GM23338 (cell line): ENCODE data around the gene FAM236D. TPM values are rescaled to one million over a fixed set of nuclear protein-coding genes. Genes with fewer than 3 reads are reported as not detected.
A peak's percentile ranks its signal among the peaks of the same experiment; 100 is the strongest.
"Not testable (repeated sequence)": the region's sequence is repeated elsewhere in the genome, so short reads cannot be mapped to it uniquely, and the experiment has no call there.

Source experiments
- ATAC-seq: fragments of 200-7000 bp; cut with Tn5 transposase; 3 replicates; pipeline ENCODE4 v1.9.1; 2020
- DNase-seq: peaks from one replicate; pipeline ENCODE4 v3.0.0-alpha.2; 2015; ENCODE audit warnings: low spot score
- H2AFZ ChIP-seq: fragments of 200-600 bp; sonication (generic); 2 replicates; pipeline ENCODE4 v1.8.0; 2016; ENCODE audit warnings: antibody characterized with exemption, mild to moderate bottlenecking, moderate library complexity
- H3F3A ChIP-seq: fragments of 200-600 bp; sonication (generic); replicated peaks from 2 replicates; pipeline ENCODE4 v1.8.0; 2017; ENCODE audit warnings: antibody characterized with exemption, mixed run types, low read depth
- H3K27ac ChIP-seq: fragments of 200-600 bp; sonication (generic); 2 replicates; pipeline ENCODE4 v1.6.1; 2016; ENCODE audit warnings: low read depth
- H3K27me3 ChIP-seq: fragments of 200-600 bp; sonication (generic); 2 replicates; pipeline ENCODE4 v1.8.0; 2016; ENCODE audit warnings: mild to moderate bottlenecking, mixed run types, moderate library complexity; ENCODE audit not compliant: insufficient read depth
- H3K36me3 ChIP-seq: fragments of 200-600 bp; sonication (generic); 2 replicates; pipeline ENCODE4 v1.8.0; 2016; ENCODE audit warnings: mild to moderate bottlenecking; ENCODE audit not compliant: insufficient read depth
- H3K4me1 ChIP-seq: fragments of 200-600 bp; sonication (generic); 2 replicates; pipeline ENCODE4 v1.8.0; 2016; ENCODE audit warnings: mild to moderate bottlenecking, moderate library complexity; ENCODE audit not compliant: insufficient read depth
- H3K4me2 ChIP-seq: fragments of 200-600 bp; sonication (generic); 2 replicates; pipeline ENCODE4 v1.7.1; 2017; ENCODE audit warnings: mixed run types
- H3K4me3 ChIP-seq: fragments of 200-600 bp; sonication (generic); 2 replicates; pipeline ENCODE4 v1.6.1; 2016; ENCODE audit warnings: mixed run types
- H3K79me2 ChIP-seq: fragments of 200-600 bp; sonication (generic); replicated peaks from 2 replicates; pipeline ENCODE4 v1.8.0; 2017; ENCODE audit warnings: mild to moderate bottlenecking; ENCODE audit not compliant: insufficient read depth
- H3K9me2 ChIP-seq: fragments of 200-600 bp; sonication (generic); 2 replicates; pipeline ENCODE4 v1.8.0; 2017; ENCODE audit not compliant: insufficient read depth
- H4K20me1 ChIP-seq: fragments of 200-600 bp; sonication (generic); replicated peaks from 2 replicates; pipeline ENCODE4 v1.8.0; 2017; ENCODE audit warnings: mild to moderate bottlenecking; ENCODE audit not compliant: insufficient read depth
- H3K27ac Mint-ChIP-seq: 2 replicates; pipeline ENCODE4 v1.8.0; 2020; ENCODE audit warnings: inconsistent platforms, mild to moderate bottlenecking, moderate library complexity, mixed read lengths
- H3K27me3 Mint-ChIP-seq: 3 replicates; pipeline ENCODE4 v1.8.0; 2022; ENCODE audit warnings: low read depth, mild to moderate bottlenecking, moderate library complexity, mixed read lengths, inconsistent platforms; ENCODE audit not compliant: insufficient read depth, poor library complexity
- H3K36me3 Mint-ChIP-seq: 3 replicates; pipeline ENCODE4 v1.8.0; 2021; ENCODE audit warnings: low read depth, mild to moderate bottlenecking, inconsistent platforms, moderate library complexity, mixed read lengths
- H3K4me1 Mint-ChIP-seq: 3 replicates; pipeline ENCODE4 v1.8.0; 2020; ENCODE audit warnings: mild to moderate bottlenecking, inconsistent platforms, mixed read lengths
- H3K4me3 Mint-ChIP-seq: 3 replicates; pipeline ENCODE4 v1.8.0; 2021; ENCODE audit warnings: moderate library complexity, mild to moderate bottlenecking, inconsistent platforms, mixed read lengths
- H3K9me3 Mint-ChIP-seq: 3 replicates; pipeline ENCODE4 v1.8.0; 2020; ENCODE audit warnings: moderate library complexity, mild to moderate bottlenecking, inconsistent platforms, mixed read lengths
- long read RNA-seq: library from polyadenylated mRNA; unstranded; transcript quantifications from one replicate; pipeline ENCODE4 v2.0.0, GENCODE V29; 2020; ENCODE audit not compliant: unreplicated experiment
- polyA plus RNA-seq: library from polyadenylated mRNA; unstranded; fragments of >200 nt; fragmentation: Nextera tagmentation; extraction: Ambion mirVana; gene quantifications from 2 replicates; pipeline ENCODE4 v1.2.1, GENCODE V29; 2016
- total RNA-seq: library from RNA; depleted of rRNA; stranded (reverse); fragments of >200 nt; shearing (Covaris generic); gene quantifications from 2 replicates; pipeline ENCODE4 v1.2.3, GENCODE V29; 2014; rRNA removed

FAM236D gene
- total RNA-seq = not detected in 2 replicates
- not detected in 2 replicates for polyA plus RNA-seq
- long read RNA-seq = 0 reads

DNA sequence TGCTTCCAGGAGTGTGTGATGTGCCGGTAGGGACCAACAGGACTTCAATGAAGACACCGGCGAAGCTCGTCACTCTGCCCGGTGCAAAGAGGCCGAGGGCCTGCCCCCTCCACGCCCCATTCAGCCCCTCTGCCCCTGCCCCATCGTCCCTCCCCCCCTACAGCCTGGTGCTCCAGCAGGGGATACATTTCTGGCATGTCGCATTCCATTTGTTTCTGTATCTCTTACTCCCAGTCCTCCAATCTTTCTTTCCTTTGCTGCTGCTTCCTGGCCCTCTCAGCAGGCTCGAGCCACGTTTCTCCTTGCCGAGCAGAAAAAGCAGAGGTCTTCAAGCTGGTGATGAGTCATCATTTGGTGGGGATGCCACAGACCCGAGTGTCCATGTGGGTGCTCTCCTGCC is at the start of gene FAM236D:
Gene FAM236D (minus strand): TSS at position 101 of the 400 bp plus-strand sequence. CDS start 100 bp downstream, at position 1.
- H3K4me1 Mint-ChIP-seq, ATAC-seq, H3K4me2 ChIP-seq, H3K27me3 ChIP-seq, H3K36me3 ChIP-seq, H3K27ac ChIP-seq, H3K27me3 Mint-ChIP-seq, H3K36me3 Mint-ChIP-seq, H4K20me1 ChIP-seq, H3F3A ChIP-seq, H3K9me3 Mint-ChIP-seq, H3K79me2 ChIP-seq, H3K4me3 Mint-ChIP-seq, H3K9me2 ChIP-seq, H2AFZ ChIP-seq, DNase-seq, H3K4me1 ChIP-seq, H3K27ac Mint-ChIP-seq, H3K4me3 ChIP-seq: not testable (repeated sequence)

- H3K4me1 Mint-ChIP-seq, ATAC-seq, H3K4me1 ChIP-seq, H3K79me2 ChIP-seq, H3K4me3 Mint-ChIP-seq, H3K36me3 Mint-ChIP-seq, H3K36me3 ChIP-seq, H3K27ac ChIP-seq, H3K27me3 ChIP-seq, H3K27ac Mint-ChIP-seq, H3K4me2 ChIP-seq, H2AFZ ChIP-seq, H3K27me3 Mint-ChIP-seq, H4K20me1 ChIP-seq, DNase-seq, H3K9me2 ChIP-seq, H3K9me3 Mint-ChIP-seq, H3K4me3 ChIP-seq, H3F3A ChIP-seq: not testable (repeated sequence)
These were observed 29.5 kb upstream of the FAM236D start for GRCh38 chrX:72837532-72837931.

GRCh38 chrX:72830701-72831100 is 22.7 kb upstream of the FAM236D start:
- not testable (repeated sequence) for H3K4me1 Mint-ChIP-seq, H3K9me2 ChIP-seq, DNase-seq, H3K27me3 Mint-ChIP-seq, H3K4me3 Mint-ChIP-seq, H3K4me2 ChIP-seq, H3F3A ChIP-seq, H3K27ac ChIP-seq, H3K27me3 ChIP-seq, H3K4me3 ChIP-seq, H3K36me3 Mint-ChIP-seq, H3K36me3 ChIP-seq, H4K20me1 ChIP-seq, H3K4me1 ChIP-seq, H3K79me2 ChIP-seq, H3K27ac Mint-ChIP-seq, H2AFZ ChIP-seq, H3K9me3 Mint-ChIP-seq
- ATAC-seq = peak; percentile 85

DNA sequence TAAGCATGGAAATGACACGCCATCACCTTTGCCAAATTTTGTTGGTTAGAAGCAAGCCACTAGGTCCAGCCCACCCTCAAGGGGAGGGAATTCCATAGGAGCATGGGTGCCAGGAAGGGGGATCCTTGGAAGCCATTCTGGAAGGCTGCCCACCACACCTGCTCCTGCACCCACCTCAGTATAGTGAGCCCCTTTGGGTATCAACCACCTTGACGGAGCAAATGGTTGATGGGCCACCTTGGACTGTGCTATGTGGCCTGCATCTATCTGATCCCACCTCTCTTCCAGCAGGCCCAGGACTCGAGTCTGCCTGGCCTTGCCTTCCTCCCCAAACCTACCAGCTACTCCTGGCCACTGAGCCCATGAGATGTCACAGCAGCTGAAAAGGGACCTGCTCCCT is 17.6 kb downstream of the FAM236D start:
- H3K4me3 ChIP-seq, ATAC-seq, H3K79me2 ChIP-seq, H3K4me2 ChIP-seq, H3F3A ChIP-seq, H3K27ac ChIP-seq, H3K27me3 ChIP-seq, H3K36me3 ChIP-seq, H3K4me1 Mint-ChIP-seq, H3K27me3 Mint-ChIP-seq, H3K4me3 Mint-ChIP-seq, H3K36me3 Mint-ChIP-seq, H3K9me2 ChIP-seq, H3K27ac Mint-ChIP-seq, H3K9me3 Mint-ChIP-seq, H2AFZ ChIP-seq, DNase-seq, H3K4me1 ChIP-seq, H4K20me1 ChIP-seq: not testable (repeated sequence)

DNA sequence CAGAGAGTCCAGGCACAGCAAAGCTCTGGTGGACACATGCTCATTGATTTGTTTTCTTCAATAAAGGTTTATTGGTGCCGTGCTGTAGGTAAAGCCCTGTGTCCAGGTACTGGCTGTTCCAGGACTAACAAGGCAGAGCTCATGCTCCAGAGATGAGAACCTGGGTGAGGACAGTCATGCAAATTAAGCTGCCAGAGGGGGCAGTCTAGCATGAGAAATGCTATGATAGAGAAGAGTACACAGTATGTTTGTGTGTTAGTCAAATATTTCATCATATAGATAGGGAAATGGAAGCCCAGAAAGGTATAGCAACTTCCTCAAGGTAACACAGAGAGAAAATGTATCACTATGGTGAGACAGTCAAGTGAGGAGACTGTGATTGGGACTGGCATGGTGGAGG is 19.9 kb downstream of the FAM236D start:
- H3K27me3 Mint-ChIP-seq, H3K4me3 ChIP-seq, H3K79me2 ChIP-seq, H3K4me1 Mint-ChIP-seq, H3K36me3 Mint-ChIP-seq, H3K27ac Mint-ChIP-seq, H3K4me3 Mint-ChIP-seq, DNase-seq, H3K27ac ChIP-seq, ATAC-seq, H3K27me3 ChIP-seq, H4K20me1 ChIP-seq, H3K36me3 ChIP-seq, H3K9me2 ChIP-seq, H3K4me2 ChIP-seq, H3K4me1 ChIP-seq, H3K9me3 Mint-ChIP-seq, H3F3A ChIP-seq, H2AFZ ChIP-seq: not testable (repeated sequence)

DNA sequence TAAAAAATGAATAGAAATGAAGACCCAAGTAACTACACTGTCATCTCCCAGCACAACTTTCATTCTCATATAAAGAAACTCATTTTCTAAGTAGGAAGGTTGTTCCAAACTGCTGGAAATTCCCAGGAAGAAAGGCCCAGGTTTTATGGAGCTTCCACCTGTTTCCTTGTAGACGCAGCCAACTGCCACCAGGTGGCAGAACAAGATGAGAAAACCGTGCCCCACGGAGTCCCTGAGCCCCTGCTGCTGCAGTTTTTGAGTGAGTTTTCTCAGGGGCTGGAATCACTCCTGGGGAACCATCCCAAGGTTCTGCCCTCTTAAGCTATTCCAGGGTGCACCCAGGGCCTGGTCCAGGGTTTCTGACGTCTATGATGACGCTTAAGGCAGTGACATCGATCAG is 24.0 kb downstream of the FAM236D start:
- not testable (repeated sequence) for H3K79me2 ChIP-seq, H3K4me2 ChIP-seq, H3K4me1 ChIP-seq, H3K9me3 Mint-ChIP-seq, H3K27me3 ChIP-seq, H3K36me3 Mint-ChIP-seq, H4K20me1 ChIP-seq, H3K4me3 Mint-ChIP-seq, H3K36me3 ChIP-seq, H3K27ac Mint-ChIP-seq, H3K4me1 Mint-ChIP-seq, H3K4me3 ChIP-seq, DNase-seq, H3F3A ChIP-seq, H3K9me2 ChIP-seq, H3K27me3 Mint-ChIP-seq, H2AFZ ChIP-seq, H3K27ac ChIP-seq
- ATAC-seq = peak; percentile 68

GRCh38 chrX:72783365-72783936 is 24.6 kb downstream of the FAM236D start:
- not testable (repeated sequence) for H3K36me3 Mint-ChIP-seq, H3K4me2 ChIP-seq, H3F3A ChIP-seq, H3K27me3 ChIP-seq, DNase-seq, H3K4me1 ChIP-seq, H3K4me3 ChIP-seq, H3K4me1 Mint-ChIP-seq, H3K9me3 Mint-ChIP-seq, H3K27ac ChIP-seq, H3K27ac Mint-ChIP-seq, H2AFZ ChIP-seq, H4K20me1 ChIP-seq, H3K36me3 ChIP-seq, H3K27me3 Mint-ChIP-seq, H3K79me2 ChIP-seq, ATAC-seq, H3K4me3 Mint-ChIP-seq, H3K9me2 ChIP-seq
